ENCODE data around the gene GCH1.
"Not testable (repeated sequence)": the region's sequence is repeated elsewhere in the genome, so short reads cannot be mapped to it uniquely, and the experiment has no call there.

DNA sequence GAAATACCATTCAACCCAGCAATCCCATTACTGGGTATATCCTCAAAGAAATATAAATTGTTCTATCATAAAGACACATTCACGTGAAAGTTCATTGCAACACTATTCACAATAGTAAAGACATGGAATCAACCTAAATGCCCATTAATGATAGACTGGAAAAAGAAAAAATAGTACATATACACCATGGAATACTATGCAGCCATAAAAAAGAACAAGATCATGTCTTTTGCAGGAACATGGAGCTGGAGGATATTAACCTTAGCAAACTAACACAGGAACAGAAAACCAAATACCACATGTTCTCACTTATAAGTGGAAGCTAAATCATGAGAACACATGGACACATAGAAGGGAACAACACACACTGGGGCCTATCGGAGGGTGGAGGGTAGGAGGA is 101.1 kb downstream of the GCH1 start:
- TF ChIP-seq, protein P1, sequence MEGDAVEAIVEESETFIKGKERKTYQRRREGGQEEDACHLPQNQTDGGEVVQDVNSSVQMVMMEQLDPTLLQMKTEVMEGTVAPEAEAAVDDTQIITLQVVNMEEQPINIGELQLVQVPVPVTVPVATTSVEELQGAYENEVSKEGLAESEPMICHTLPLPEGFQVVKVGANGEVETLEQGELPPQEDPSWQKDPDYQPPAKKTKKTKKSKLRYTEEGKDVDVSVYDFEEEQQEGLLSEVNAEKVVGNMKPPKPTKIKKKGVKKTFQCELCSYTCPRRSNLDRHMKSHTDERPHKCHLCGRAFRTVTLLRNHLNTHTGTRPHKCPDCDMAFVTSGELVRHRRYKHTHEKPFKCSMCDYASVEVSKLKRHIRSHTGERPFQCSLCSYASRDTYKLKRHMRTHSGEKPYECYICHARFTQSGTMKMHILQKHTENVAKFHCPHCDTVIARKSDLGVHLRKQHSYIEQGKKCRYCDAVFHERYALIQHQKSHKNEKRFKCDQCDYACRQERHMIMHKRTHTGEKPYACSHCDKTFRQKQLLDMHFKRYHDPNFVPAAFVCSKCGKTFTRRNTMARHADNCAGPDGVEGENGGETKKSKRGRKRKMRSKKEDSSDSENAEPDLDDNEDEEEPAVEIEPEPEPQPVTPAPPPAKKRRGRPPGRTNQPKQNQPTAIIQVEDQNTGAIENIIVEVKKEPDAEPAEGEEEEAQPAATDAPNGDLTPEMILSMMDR (IDR thresholded peaks at IDR 0.05): not testable (repeated sequence)
- TF ChIP-seq E2F1 (CRISPR knock-in tag; IDR thresholded peaks at IDR 0.05); PRRX2 (CRISPR knock-in tag; IDR thresholded peaks at IDR 0.05); ZNF512 (CRISPR knock-in tag; IDR thresholded peaks at IDR 0.05; ENCODE audit: borderline replicate concordance); EMX1 (CRISPR knock-in tag; IDR thresholded peaks at IDR 0.05); PRDM15 (CRISPR knock-in tag; IDR thresholded peaks at IDR 0.05): not testable (repeated sequence)
- TF ChIP-seq, protein P2, sequence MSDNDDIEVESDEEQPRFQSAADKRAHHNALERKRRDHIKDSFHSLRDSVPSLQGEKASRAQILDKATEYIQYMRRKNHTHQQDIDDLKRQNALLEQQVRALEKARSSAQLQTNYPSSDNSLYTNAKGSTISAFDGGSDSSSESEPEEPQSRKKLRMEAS (CRISPR knock-in tag; IDR thresholded peaks at IDR 0.05): not testable (repeated sequence)
